ENCODE results near the gene RPL28.

The RPL28 gene

DNA sequence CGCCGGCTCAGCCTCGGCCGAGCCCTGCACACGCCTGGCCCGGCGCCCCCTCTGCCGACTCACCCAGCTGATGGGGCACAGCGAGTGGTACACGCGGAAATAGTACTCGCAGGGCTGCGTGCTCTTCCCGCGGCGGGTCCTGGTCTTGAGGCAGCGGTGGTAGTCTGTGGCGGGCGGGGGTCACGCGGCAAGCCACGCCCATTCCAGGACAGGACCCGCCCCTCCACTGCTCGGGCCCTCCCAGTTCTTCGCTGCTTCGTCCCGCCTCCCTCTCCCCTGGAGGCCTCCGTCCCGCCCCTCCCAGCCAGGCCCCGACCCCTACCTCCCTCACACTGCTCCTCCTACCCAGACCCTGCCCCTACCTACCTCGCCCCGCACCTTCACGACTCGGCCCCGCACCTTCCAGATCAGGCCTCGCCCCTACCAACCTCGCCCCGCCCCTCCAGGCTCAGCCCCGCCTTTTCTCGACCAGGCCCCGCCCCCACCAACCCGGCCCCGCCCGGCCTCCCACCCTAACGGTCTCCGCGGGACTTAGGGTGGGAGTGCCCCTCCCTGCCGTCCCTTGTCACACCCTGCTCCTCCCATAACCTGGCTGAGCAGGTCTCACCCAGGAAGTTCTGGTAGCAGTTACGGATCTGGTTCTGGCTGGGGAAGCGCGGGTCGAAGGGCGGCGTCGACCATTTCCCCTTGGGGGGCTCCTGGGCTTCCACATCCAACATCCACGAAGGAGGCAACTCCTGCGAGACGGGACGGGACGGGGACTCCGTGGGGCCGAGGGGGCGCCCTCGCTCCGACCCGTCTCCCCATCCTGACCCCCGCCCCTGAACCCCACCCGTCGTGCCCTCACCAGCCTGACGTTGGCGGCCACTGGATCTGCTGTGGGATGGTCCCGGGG, 31.7 kb upstream of the RPL28 start:
- peak; percentile 73 for DNase-seq

DNA sequence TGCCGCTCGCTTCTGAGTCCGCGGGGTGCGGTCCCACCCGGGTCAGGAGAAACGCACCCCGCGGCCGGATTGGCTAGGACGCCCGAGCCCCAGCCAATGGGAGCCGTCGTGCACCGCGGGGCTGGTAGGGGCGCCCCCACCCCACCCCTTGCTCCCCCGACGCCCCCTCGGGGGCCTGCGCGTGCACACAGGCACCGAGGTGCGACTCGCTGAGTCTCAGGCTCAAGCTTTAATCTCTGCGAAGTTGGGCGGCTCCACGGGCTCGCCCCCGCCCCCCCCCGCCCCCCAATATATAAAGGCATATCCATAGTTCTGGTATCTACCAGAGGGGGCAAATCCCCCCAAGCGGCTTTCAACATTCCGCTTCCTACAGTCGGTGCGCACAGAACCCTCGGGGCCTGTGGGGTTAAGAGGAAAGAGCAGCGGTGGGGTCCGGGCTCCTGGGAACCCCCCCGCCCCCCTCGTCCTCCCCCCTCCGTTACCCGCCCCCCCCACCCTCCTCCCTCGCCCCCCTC, 31.0 kb upstream of the RPL28 start, which contains the start of gene COX6B2:
Gene COX6B2, minus strand, starts transcription at position 22 of the 515 bp plus-strand sequence. CDS start 198 bp downstream, outside the sequence.
- no peak for DNase-seq

DNA sequence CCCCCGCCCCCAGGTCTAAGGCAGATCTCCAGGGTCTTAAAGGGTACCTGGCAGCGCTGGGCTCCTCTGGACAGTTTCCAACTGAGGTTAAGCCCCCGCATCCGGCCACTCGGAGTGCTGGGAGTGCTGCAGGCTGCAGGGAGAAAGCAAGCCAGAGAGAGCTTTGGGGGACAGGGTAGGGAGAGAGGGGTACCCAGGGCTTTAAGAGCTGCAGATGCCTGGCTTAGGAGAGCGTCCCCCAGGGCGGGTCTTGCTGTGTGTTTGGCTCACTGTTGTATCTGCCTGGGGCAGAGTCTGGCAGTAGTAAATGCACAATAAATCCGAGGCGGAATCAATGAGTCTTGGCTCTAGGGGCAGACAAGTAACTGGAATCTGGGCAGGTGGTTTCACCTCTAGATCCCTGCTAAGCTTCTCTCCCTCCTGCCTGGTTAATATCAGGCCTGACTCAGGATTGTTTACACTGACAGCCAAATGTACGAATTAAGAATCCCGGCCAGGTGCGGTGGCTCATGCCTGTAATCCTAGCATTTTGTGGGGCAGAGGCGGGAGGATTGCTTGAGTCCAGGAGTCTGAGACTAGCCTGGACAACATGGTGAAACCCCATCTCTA, 30.4 kb upstream of the RPL28 start:
- DNase-seq: no peak

DNA sequence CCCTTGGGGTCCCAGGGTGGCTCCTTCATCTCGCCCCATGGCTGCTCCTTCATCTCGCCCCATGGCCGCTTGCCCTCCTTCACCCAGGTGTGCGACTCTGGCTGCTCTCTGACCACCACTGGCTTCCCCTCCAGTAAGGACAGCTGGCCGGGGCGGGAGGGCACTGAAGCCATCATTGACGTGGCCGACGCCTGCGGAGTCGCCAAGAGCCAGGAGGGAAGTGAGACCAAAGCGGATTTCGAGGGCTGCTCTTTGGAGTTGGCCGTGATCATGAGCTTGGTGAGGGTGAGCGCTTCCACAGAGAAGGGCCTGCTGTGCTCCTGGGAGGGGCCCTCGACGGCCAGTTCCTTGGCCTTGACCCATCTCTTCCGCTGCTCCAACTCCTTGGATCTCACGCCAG, 27.2 kb upstream of the RPL28 start:
- no peak for DNase-seq

DNA sequence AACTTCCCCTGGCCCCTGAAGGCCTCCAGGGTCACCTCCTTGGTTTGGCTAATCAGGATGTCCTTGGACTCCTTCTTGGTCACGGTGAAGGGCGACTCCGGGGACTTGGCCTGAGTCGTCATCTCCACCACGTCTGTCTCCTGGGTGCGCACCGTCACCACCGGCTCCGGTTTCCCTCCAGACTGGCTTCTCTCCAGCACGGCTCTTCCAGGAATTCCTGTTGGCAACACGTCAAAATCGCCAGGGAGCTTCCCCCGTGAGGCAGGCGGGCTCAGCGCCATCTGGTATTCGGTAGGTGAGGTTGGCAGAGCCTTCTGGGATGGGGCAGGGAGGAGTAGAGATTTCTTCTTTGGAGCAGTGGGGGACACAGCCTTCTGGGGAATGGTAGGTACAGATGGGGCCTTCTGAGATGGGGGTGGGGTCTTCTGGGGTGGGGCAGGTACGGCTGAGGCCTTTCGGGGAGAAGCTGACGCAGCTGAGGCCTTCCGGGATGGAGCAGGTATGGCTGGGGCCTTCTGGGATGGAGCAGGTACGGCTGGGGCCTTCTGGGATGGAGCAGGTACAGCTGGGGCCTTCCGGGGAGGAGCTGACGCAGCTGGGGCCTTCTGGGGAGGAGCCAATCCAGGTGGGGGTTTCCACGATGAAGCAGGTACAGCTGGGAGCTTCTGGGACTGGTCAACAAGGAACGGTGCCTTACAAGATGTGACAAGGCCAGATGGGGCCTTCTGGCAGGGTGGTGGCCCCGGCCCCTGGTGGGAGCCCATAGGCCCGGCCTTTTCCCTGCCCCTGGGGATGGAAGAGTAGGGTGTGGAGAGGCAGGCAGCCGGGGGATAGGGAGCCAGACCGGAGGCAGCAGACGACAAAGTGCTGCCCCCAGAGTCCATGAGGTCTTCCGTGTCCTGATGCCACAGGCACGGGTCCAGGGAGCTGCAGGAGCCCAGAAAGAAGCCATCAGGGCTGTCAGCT, 26.5 kb upstream of the RPL28 start:
- no peak for DNase-seq

DNA sequence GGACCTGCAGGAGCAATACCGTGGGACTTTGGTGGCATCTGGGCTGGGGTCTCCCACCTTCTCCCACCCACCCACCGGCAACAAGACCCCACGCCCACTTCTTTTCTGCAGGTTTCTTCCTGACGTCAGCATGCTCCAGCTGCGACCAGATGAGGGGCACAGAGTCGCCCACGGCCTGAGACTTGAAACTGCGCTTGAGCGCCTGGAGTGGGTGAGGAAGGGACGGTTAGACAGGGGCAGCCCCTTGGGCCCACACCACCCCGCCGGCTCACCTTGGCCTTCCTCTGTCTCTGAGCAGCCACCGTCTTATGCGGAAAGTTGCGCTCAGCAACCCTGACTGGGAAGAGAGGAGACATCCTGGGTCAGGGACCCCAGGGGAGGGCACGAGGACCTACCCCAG, 24.8 kb upstream of the RPL28 start:
- no peak for DNase-seq

DNA sequence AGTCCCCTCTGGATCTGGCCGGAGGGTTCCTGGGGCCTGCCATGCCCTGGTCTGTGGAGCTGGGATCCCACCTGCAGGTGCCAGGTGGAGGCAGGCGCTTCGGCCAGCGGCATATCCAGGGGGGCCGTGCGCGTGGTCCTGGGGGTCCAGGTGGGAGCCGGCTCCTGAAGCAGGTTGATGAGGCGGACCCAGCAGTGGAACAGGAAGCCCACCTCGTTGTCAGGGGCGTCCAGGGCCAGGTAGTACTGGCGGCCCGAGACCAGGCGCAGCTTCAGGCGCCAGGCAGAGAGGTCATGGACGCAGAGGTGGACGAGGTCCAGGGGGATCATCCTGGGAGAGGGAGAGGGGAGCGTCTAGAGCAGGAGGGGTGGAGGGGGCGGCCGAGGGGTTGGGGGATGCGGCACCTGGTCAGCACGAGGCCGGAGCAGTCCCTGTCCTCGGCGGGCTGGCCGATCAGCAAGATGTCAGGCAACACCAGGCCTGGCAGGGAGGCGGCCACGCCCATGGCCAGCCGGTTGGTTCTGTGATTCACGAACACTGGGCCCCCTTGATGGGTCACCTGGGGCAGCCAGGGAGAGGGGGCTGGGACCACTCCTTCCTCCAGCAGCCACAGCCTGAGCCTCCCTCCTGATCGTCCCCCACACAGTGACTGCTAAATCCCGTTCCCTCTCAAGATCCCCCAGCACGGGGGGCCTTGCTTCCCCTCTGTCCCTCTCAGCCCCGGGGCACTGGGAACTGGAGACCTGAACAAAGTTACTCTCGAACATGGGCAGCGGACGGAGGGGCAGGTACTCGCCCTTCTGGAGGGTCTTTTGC, 23.4 kb upstream of the RPL28 start:
- no peak for DNase-seq

DNA sequence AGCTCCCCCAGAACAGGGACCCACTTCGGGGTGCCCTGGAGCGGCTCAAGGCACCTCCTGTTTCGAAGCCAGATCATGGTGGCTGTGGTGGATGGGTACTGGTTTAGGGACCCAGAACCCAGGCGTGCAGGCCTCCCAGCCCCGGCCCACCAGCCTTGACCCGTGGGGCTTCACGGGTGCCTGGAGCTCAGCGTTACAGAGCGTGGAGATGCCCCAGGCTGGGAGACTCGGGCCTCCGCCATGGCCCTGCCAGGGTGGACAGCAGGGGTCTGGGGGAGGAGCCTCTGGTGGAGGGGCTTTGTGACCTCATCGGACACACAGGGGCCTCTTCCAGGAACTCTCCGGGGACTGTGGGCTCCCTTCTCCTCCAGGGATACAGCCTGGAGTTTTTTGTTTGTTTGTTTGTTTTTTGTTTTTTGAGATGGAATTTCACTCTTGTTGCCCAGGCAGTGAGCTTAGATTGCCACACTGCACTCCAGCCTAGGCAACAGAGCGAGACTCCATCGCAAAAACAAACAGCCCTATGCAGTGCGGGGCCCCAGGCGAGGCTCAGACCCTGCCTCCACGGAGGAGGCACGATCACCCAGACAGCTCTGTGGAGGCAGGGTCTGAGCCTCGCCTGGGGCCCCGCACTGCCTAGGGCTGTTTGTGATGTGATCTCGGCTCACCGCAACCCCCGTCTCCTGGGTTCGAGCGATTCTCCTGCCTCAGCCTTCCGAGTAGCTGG, 22.6 kb upstream of the RPL28 start, which contains the start of gene GARIN5B:
Gene GARIN5B, minus strand, starts transcription at position 271 of the 727 bp plus-strand sequence. Its CDS starts 194 bp downstream, at position 77.
- no peak for DNase-seq

DNA sequence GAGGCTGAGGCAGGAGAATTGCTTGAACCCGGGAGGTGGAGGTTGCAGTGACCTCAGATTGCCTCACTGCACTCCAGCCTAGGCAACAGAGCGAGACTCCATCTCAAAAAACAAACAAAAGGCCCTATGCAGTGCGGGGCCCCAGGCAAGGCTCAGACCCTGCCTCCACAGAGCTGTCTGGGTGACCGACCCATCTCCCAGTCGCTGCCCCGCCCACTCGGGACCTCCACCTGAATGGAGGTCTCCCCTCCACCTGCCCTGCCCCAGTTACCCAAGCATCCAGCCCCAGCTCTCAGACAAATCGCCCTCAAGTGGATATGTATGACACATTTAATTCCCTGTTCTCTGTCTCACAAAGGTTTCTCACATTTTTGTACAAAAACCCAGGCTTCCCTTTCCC, 20.5 kb upstream of the RPL28 start:
- DNase-seq: no peak

DNA sequence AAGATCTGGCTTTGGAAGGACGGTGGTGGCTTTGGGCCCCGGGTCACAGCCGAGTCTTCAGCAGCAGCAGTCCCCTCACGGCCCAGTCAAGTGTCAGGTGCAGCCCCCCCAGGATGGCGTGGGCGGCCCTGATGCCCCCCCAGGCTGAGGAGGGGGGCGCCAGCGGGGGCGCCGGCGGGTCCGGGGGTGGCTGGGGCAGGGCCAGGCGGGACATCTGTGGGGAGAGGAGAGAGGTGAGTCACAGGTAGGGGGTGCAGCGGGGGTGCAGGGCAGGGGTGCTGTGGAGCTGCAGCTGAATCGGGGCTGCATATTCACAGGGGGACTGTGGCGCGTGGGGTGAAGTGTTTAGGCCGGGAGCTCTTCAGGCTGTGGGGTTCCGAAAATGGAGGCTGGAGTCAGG, 19.8 kb upstream of the RPL28 start:
- DNase-seq: no peak

DNA sequence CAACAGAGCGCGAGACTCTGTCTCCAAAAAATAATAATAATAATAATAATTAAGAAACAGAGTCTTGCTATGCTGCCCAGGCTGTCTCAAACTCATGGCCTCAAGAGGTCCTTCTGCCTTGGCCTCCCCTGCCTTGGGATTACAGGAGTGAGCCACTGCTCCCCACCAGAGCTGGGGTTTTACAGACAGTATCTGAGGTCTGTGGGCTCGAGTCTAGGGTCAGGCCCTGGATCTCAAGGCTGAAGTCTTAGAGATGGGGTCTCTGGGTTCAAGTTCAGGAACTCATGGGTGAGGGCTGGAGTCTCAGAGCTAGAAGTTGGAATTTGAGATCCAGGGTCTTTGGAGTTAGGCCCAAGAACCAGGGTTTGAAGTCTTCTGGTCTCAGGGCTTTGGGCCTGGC, 18.9 kb upstream of the RPL28 start:
- DNase-seq: no peak

DNA sequence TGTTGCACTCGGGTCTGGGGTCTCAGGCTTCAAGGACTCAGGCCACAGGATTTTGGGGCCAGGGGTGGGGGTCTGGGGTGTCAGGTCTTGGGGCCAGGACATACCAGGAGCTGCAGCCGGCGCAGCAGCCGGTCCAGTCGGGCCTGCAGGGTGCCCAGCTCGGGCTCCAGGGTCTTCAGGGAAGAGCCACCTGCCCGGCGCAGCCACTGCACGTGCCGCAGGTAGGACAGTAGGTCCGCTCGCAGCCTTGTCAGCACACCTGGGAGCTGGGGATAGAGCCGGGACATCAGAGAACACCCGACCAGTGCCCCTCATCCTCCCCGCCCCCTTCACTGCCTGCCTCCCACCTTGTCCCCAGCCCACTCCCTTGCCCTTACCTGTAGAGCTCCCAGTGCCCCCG, 17.6 kb upstream of the RPL28 start:
- DNase-seq: no peak

DNA sequence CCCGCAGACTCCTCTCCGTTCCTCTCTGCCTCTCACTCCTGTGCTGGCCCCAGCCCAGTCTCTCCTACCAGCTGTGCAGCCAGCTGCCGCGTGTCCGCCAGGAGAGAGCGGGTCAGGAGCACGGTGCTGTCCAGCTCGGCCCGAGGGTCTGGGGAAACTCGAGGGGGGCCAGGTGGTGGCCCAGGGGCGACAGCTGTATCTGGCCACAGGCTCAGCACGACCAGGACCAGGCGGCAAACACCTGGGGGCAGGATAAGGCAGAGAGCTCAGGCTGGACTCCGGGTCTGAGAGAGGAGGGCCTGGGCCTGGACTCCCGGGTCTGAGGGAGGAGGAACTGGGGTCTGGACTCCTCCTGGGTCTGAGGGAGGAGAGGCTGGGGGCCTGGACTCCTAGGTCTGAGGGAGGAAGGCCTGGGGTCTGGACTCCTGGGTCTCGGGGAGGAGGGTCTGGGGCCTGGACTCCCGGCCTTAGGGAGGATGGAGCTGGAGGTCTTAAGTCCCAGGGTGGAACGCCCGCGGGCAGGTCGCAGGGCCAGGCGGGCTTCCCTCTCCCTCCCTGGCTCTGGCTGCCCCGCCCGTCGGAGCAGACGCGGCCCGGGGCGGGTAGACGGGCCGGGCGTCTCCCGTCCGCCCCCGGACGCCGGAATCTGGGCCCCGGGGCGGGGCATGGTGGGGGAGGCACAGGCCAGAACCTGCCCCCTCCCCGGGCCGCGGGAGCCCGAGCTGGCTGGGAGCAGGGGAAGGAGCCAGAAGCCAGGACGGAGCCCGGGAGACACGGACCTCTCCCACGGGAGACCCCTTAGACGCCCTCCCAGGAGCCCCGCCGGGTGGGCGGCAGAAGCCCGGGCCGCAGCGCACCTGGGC, 16.8 kb upstream of the RPL28 start:
- DNase-seq: peak; percentile 38

DNA sequence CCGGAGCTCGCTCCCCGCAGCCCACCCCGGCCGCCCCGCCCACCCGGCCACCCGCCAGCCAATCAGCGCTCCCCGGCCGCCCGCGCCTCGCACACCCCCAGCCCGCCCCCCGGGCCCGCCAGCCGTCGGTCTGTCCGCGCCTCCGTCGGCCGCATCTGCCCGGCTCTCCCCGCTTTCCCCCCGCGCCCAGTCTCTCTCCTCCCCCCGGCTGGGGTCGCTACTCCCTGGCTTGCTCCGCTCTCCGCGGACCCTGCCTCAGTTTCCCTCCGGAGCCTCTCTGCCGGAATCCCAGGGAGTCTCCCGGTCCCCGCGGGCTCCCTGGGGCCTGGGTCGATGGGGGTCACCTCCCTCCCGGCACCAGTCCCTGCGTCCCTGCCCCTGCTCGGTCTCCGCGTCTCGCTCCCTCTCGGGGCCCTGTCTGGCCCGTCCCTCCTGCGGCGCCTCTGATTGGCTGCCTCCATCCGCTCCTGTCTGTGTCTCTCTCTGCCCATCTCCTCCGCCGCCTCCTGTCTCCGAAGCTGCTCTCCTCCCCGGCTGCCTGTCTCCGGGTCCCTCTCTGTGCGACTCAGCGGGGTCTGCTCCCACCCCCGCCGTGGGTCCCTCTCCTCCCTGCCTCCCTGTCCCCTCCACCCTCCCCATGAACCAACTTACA, 16.0 kb upstream of the RPL28 start:
- peak; percentile 30 for DNase-seq

DNA sequence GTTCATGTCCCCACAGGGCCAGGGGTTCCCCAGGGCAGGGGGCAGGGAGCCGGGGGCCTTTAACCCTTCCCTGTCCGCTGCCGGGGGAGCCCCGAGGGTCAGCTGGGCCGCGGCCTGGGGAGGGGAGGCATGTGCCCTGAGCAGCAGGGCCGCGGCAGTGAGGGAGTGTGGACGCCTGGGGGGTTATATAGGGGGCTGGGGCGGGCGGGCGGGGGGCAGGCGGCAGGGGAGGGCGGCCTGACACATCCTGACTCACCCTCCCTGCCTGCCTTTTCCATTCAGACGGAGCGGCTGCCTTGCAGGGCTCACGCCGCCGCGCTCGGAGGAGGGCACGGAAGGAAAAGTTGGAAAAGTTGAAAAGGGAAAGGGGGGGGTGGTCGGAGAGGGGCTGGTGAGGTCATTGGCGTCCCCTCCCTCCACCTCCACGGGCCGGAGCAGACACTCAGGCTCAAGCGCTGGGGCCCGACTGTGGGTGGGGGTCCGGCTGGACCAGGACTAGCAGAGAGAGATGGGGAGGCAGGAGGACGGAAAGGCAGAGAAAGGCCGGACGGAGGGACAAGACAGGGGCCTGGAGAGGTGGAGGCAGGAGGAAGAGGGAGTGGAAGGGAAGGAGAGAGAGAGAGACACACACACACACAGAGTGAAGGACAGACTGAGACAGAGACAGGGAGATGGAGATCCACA, 15.3 kb upstream of the RPL28 start, which contains the start of gene IL11:
Gene IL11, minus strand, starts transcription at position 159 of the 684 bp plus-strand sequence. Its CDS starts 153 bp downstream, at position 6.
- no peak for DNase-seq

DNA sequence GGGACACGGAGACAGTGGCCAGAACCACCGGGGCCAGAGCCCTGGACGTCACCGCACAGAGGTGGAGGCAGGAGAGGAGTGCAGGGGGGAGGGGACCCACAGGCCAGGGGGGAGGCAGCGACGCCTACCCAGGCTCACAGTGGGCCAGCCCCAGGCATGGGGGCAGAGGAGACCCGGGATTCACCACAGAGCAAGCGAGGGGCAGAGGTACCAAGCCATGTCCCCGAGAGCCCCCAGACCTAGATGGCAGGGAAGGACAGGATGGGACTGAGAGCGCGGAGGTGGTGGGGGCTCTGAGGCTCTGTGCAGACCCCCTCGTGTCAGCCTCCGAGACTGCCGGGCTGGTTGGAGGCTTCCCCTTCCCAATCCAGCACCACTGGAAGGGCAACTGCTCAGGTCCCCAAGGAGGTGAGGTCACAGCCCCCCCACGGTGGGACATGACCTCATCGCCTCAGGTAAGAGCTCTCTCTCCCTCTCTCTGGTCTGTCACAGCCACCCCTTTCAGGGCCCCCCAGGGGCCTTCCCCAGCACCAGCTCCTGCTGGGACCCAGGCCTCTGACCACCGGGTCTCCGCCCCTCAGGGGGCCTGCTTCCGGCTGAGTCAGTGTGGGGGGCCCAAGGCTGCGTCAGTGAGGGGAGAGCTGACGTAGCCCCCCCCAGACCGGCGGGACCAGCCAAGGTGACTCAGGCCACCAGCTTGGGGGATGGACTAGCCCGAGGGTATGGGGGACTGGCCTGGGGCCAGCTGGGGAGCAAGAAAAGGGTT, 13.2 kb upstream of the RPL28 start:
- no peak for DNase-seq

DNA sequence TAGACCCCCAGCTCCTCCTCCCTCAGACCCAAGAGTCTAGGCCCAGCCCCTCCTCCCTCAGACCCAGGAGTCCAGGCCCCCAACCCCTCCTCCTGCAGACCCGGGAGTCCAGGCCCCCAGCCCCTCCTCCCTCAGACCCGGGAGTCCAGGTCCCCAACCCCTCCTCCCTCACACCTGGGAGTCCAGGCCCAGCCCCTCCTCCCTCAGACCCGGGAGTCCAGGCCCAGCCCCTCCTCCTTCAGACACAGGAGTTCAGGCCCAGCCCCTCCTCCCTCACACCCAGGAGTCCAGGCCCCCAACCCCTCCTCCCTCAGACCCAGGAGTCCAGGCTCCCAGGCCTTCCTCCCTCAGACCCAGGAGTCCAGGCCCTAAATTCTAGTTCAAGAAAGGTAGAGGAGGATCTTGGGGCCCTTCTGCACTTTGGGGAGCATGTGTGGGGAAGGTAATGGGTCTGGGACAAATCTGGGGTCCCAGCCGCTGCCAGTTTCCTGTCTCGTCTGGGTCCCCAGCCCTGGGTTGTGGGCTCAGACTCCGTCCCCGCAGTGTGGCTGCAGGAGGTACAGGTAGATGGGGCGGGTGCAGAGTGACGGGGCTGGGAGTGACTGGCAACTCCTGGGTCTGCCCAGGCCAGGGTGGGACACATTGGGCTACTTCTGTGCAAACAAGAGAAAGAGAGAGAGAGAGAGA, 12.3 kb upstream of the RPL28 start:
- no peak for DNase-seq
